ENCODE results near the gene SPOCK1.

GRCh38 chr5:137233726-137234125 is 265.4 kb downstream of the SPOCK1 start:
- TF ChIP-seq CTCF (conservative IDR thresholded peaks at IDR 0.05; ENCODE audit: low read depth, low read length) (no peak), EZH2 (IDR thresholded peaks at IDR 0.05; ENCODE audit: low read length, unreplicated experiment) (no peak)
